NCI-H510A treated with DMSO at 0.1 percent for 48 hours (cell line): ENCODE measurements around the gene NGDN.
"Not testable (repeated sequence)": the region's sequence is repeated elsewhere in the genome, so short reads cannot be mapped to it uniquely, and the experiment has no call there.

Experiments used
- DNase-seq: peaks from one replicate; lab custom pipeline; 2025; lab: John Stamatoyannopoulos, UW

The NGDN gene

DNA sequence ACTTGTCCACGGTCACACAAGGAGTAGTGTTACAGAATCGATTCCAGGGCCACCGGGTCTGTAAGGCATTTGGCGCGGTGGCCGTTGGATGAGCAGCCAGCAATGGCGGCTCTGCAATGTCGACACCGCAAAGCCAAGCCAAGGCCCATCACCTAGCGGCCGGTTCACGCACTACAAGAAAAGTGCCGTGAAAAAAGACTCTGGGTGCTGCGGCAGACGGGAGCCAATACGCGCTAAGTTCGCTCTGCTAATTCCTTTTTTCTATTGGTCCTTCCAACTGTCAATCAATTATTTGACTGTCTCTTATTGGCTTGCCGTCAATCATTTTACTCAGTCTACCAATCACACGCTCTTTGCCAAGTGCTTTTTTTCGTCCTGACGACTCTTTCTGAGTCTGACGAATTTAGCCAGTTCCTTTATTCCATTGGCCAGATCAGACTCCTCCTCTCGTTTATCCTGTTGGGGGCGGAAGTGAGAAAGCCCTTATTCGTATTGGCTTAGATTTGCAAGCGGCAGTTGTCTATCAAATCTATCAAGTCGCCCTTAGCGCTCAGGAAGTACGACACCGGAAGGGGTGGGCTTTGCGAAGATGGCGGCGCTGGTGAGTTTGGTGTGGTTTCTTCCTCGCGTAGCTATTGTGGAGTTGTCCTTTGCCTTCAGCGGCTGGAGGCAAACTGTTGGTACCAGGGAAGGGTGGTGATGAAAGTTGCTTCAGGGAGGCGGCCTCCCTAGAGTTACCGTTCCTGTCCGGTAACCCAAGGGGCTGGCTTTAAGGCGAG, at the start of gene NGDN:
TSS of gene NGDN (plus strand) at position 577 of the 779 bp plus-strand sequence. CDS start at position 590, 13 bp downstream.
- peak; percentile 99 for DNase-seq

- no peak for DNase-seq
These were observed 47.9 kb upstream of the NGDN start for GRCh38 chr14:23421594-23421993.

GRCh38 chr14:23423657-23424056, 45.8 kb upstream of the NGDN start:
- no peak for DNase-seq

- no peak for DNase-seq
These were observed 44.3 kb upstream of the NGDN start for GRCh38 chr14:23425169-23425568.

- DNase-seq, result not testable (repeated sequence)
These were observed 43.7 kb upstream of the NGDN start for GRCh38 chr14:23425798-23426197.

DNA sequence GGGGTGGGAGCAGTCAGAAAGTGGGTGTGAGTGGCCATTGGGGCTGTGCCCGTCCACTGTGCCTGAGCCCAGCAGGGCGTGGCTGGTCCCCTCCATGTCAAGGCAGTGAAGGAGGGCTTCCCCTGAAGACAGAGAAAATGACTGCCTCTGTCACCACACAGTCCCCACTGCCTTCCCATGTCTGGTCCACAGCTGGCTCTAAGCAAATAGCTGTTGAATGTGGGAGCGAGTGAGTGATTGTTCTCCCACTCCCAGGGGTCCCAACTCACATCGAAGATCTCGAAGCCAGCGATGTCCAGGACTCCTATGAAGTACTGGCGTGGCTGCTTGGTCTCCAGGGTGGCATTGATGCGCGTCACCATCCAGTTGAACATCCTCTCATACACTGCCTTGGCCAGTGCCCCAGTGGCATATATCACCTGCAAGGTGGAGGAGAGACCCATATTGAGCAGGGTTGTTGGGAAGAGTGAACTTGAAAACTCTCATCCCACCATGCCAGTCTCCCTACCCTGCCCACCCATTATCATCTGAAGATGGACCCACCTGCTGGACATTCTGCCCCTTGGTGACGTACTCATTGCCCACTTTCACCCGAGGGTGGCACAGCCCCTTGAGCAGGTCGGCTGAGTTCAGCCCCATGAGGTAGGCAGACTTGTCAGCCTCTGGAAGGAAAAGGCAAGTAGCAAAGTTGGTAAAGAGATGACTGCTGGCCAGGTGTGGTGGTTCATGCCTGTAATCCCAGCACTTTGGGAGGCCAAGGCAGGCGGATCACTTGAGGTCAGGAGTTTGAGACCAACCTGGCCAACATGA, 40.6 kb upstream of the NGDN start:
- no peak for DNase-seq

DNA sequence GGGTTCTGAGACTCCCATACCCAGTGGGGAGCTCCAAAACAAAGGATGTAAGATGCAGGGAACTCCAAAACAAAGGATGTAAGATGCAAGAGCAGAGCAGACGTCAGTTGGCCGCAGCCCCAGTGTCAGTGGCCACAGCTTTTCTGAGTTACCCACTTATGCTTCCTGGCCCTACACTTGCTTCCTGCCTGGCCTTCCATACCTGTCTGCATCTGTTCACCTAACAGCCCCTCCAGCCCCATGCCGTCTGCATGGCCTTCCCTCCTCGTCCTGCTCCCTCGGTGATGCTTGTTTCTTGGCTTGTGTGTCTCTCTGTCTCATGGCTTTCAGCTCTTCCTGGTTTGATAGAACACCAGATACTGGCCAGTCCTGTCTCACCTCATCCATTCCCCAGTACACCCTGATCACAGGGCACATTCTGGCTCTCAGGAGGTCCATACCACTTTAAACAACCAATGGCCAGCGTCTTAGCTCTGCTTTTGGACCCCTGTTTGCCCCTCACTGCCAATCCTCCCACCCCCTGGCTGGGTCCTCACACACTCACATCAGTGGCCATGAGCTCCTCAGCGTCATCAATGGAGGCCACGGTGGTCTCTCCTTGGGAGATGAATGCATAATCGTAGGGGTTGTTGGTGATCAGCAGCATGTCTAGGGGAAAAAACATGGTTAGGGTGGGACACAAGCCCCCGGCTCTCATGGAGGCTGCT, 39.3 kb upstream of the NGDN start:
- DNase-seq, result no peak

GRCh38 chr14:23430723-23431085, 38.8 kb upstream of the NGDN start:
- DNase-seq, result no peak

GRCh38 chr14:23431486-23431885, 38.0 kb upstream of the NGDN start:
- DNase-seq, result no peak

- DNase-seq, result no peak
These were observed 37.2 kb upstream of the NGDN start for GRCh38 chr14:23432102-23432925.

DNA sequence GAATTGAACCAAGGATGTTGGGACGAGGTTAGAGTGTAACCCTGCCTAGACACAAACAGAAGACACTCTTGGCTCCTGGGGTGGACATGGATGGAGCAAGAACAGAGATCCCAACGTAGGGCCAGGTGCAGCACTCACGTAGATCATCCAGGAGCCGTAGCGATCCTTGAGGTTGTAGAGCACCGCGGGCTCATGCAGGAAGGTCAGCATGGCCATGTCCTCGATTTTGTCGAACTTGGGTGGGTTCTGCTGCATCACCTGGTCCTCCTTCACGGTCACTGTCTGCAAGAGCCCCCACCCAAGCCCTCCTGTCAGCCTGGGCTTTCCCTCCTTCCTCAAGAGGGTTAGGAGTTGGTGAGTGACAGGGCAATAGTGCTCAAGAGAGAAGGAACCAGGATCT, 36.6 kb upstream of the NGDN start:
- no peak for DNase-seq

DNA sequence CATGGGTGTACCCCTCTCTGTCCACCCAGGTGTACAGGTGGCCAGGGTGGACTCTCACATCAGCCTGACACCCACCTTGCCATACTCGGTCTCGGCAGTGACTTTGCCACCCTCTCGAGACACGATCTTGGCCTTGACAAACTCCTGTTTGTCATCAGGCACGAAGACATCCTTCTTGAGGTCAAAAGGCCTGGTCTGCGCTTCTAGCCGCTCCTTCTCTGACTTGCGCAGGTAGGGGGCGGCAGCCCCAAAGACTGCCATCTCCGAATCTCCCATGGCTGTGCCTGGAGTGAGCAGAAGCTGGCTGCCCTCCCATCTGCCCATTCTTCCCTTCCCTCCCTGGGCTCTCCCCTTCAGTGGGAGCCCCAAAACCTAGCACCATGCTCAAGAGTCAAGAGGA, 36.0 kb upstream of the NGDN start:
- no peak for DNase-seq

GRCh38 chr14:23434488-23435222, 34.8 kb upstream of the NGDN start:
- DNase-seq, result no peak

DNA sequence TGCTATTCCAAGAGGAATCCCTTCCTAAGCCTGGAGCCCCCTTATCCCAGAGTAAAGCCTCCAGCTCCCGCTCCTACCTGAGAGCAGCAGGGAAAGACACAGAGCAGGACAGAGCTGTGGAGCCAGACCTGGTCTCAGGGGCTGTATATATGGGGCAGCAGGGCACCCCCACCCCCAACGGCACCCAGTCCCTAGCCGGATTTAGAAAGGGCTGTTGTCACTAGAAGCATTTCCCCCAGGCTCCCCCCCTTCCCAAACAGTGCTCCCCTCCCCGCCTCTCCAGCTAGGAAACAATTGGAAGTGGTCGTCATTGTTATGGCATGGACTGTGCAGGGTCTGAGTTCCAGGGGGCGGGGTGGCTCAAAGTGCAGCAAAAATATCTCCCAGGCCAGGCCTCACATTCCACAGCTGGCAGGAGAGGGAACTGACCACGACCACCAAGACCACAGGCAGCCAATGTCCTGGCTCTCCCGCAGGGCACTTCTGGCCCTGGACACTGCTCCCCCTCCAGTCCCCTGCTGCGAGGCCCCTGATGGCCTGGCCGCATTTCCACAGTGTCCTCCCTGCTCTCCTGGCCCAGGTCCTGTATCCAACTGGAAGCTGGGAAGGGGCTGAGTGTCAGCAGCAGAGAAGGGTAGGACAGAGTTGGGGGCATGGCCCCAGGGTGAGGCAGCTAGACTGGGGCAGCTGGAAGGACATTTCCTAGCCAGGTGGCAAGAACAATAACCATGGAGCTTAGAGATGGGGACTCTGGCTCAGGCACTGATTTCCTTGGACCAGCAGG, 33.8 kb upstream of the NGDN start, which contains the start of gene MYH7:
TSS of gene MYH7 (minus strand) at position 118 of the 784 bp plus-strand sequence. CDS start 1,928 bp downstream, outside the sequence.
- DNase-seq, result no peak

GRCh38 chr14:23436327-23437132, 33.0 kb upstream of the NGDN start:
- DNase-seq, result no peak

GRCh38 chr14:23437133-23438100, 32.1 kb upstream of the NGDN start:
- no peak for DNase-seq

DNA sequence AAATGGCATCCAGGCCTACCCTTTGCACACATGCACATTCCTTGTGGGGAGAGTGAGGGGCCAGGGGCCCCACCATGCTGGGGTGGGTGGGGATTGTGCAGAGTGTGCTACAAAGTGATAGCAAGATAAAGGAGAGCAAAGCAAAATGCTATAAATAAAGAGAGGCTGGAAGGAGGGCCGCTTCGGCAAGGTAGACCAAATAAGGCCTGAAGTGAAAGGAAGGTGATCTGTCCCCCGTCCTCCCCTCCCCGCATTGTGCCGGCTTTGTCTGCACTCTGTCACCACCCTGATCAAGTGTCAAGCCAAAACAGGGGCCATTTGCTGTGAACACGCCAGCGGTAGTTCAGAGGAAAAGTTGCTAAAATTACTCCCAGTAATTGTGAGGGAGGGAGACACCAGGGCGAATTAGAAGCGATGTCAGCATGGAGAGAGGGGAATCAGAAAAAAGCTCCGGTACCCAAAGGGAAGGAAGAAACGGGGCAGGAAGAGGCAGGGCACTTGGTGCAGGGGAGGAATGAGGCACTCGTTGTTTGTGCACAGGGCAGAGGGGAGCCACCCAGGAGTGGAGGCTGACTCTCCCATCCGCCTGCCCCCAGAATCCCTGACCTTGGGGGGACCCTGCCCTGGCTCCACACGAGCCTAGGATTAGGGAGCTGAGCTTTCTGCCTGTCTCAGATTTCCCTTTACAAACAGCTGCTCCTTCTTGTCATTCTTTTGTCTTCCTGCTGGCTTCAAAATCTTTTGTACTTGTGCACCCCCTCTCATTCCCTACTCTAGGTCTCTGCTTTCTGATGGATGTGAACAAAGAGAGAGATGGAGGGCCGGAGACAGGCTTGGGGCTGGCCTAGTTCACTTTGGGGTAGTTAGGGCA, 31.2 kb upstream of the NGDN start:
- no peak for DNase-seq
